ACC112 (cell line): ENCODE results near the gene FCGR2B.
A peak's percentile ranks its signal among the peaks of the same experiment; 100 is the strongest.

Experiments
- H2AFZ ChIP-seq: fragments of 200-600 bp; sonication (generic); one replicate; pipeline ENCODE4 v1.6.0; 2017; ENCODE audit warnings: antibody characterized with exemption, low read length; ENCODE audit not compliant: unreplicated experiment
- H3K27ac ChIP-seq: fragments of 200-600 bp; sonication (generic); 2 replicates; pipeline ENCODE4 v1.5.1; 2014; ENCODE audit warnings: low read depth, mild to moderate bottlenecking, antibody characterized with exemption, low read length, moderate library complexity
- H3K27me3 ChIP-seq: fragments of 200-600 bp; sonication (generic); 2 replicates; pipeline ENCODE4 v1.6.1; 2014; ENCODE audit warnings: mild to moderate bottlenecking, antibody characterized with exemption, low read length, moderate library complexity, mixed read lengths; ENCODE audit not compliant: insufficient read depth
- H3K36me3 ChIP-seq: fragments of 200-600 bp; sonication (generic); 2 replicates; pipeline ENCODE4 v1.6.1; 2016; ENCODE audit warnings: mild to moderate bottlenecking, antibody characterized with exemption, low read length, moderate library complexity, mixed read lengths; ENCODE audit not compliant: insufficient read depth
- H3K4me1 ChIP-seq: fragments of 200-600 bp; sonication (generic); one replicate; pipeline ENCODE4 v1.6.1; 2016; ENCODE audit warnings: low read length, mixed read lengths; ENCODE audit not compliant: insufficient read depth, unreplicated experiment, control insufficient read depth
- H3K4me3 ChIP-seq: fragments of 200-600 bp; sonication (generic); 2 replicates; pipeline ENCODE4 v1.5.1; 2014; ENCODE audit warnings: mild to moderate bottlenecking, low read depth, low read length
- H3K79me2 ChIP-seq: fragments of 200-600 bp; sonication (generic); one replicate; pipeline ENCODE4 v1.6.0; 2016; ENCODE audit warnings: low read length; ENCODE audit not compliant: control insufficient read depth, unreplicated experiment, insufficient read depth

The FCGR2B gene

GRCh38 chr1:161706482-161707347, 43.8 kb downstream of the FCGR2B start, which contains the start of gene FCRLA:
TSS of gene FCRLA (plus strand) at chr1:161707229. CDS start at chr1:161707265, 36 bp downstream.
- peak within 1 kb of the TSS; percentile 37; the same call in 1 of the 2 replicates for H3K4me3 ChIP-seq
- peaks cover 18% of the 10 kb centered on the region for H3K4me1 ChIP-seq
- no peaks in the 10 kb centered on the region for H3K79me2 ChIP-seq
- no peaks in the 10 kb centered on the region for H3K27me3 ChIP-seq
- H2AFZ ChIP-seq, result peak within 1 kb of the TSS; percentile 73
- no peaks in the 10 kb centered on the region for H3K36me3 ChIP-seq
- H3K27ac ChIP-seq, result peak within 1 kb of the TSS; percentile 93

GRCh38 chr1:161707503-161707902, 44.6 kb downstream of the FCGR2B start:
- no peaks in the 10 kb centered on the region for H3K36me3 ChIP-seq
- no peak overlapping the region for H3K4me3 ChIP-seq
- peak overlapping the region; percentile 93 for H3K27ac ChIP-seq
- no peak overlapping the region for H2AFZ ChIP-seq
- no peaks in the 10 kb centered on the region for H3K79me2 ChIP-seq
- peaks cover 18% of the 10 kb centered on the region for H3K4me1 ChIP-seq
- H3K27me3 ChIP-seq, result no peaks in the 10 kb centered on the region

- H3K4me1 ChIP-seq, result peaks cover 18% of the 10 kb centered on the region
- H2AFZ ChIP-seq, result no peak overlapping the region
- no peaks in the 10 kb centered on the region for H3K27me3 ChIP-seq
- H3K4me3 ChIP-seq, result no peak overlapping the region
- no peaks in the 10 kb centered on the region for H3K79me2 ChIP-seq
- no peaks in the 10 kb centered on the region for H3K36me3 ChIP-seq
- H3K27ac ChIP-seq, result no peak overlapping the region
Observed at GRCh38 chr1:161709373-161709772, 46.4 kb downstream of the FCGR2B start.

GRCh38 chr1:161710560-161710959, 47.6 kb downstream of the FCGR2B start:
- no peaks in the 10 kb centered on the region for H3K36me3 ChIP-seq
- H3K4me3 ChIP-seq, result no peak overlapping the region
- no peak overlapping the region for H2AFZ ChIP-seq
- no peaks in the 10 kb centered on the region for H3K79me2 ChIP-seq
- no peak overlapping the region for H3K27ac ChIP-seq
- peaks cover 16% of the 10 kb centered on the region for H3K4me1 ChIP-seq
- H3K27me3 ChIP-seq, result peaks cover 2% of the 10 kb centered on the region; the same call in 1 of the 2 replicates

GRCh38 chr1:161718559-161719324, 55.8 kb downstream of the FCGR2B start:
- H3K79me2 ChIP-seq, result no peaks in the 10 kb centered on the region
- peaks cover 4% of the 10 kb centered on the region; the same call in 1 of the 2 replicates for H3K27me3 ChIP-seq
- H2AFZ ChIP-seq, result no peak overlapping the region
- no peak overlapping the region for H3K4me3 ChIP-seq
- H3K27ac ChIP-seq, result no peak overlapping the region
- H3K4me1 ChIP-seq, result peaks cover 16% of the 10 kb centered on the region
- no peaks in the 10 kb centered on the region for H3K36me3 ChIP-seq

GRCh38 chr1:161719325-161719611, 56.3 kb downstream of the FCGR2B start:
- H3K36me3 ChIP-seq, result no peaks in the 10 kb centered on the region
- peaks cover 16% of the 10 kb centered on the region for H3K4me1 ChIP-seq
- H3K27me3 ChIP-seq, result peaks cover 4% of the 10 kb centered on the region; the same call in 1 of the 2 replicates
- H3K4me3 ChIP-seq, result no peak overlapping the region
- H3K27ac ChIP-seq, result no peak overlapping the region
- H2AFZ ChIP-seq, result no peak overlapping the region
- H3K79me2 ChIP-seq, result no peaks in the 10 kb centered on the region

- Histone ChIP-seq H2AFZ (no peak overlapping the region), H3K79me2 (no peaks in the 10 kb centered on the region), H3K27me3 (peaks cover 4% of the 10 kb centered on the region; the same call in 1 of the 2 replicates), H3K36me3 (no peaks in the 10 kb centered on the region), H3K4me1 (peaks cover 16% of the 10 kb centered on the region), H3K4me3 (no peak overlapping the region), H3K27ac (no peak overlapping the region)
Observed at GRCh38 chr1:161720422-161720821, 57.5 kb downstream of the FCGR2B start.

GRCh38 chr1:161720956-161721737, 58.2 kb downstream of the FCGR2B start, which contains the start of gene FCRLB:
TSS of gene FCRLB (plus strand) at chr1:161721544. CDS start at chr1:161722673, 1,129 bp downstream.
- Histone ChIP-seq H3K27ac (peak within 1 kb of the TSS; percentile 70), H3K79me2 (no peaks in the 10 kb centered on the region), H2AFZ (no peak within 1 kb of the TSS), H3K4me1 (peaks cover 16% of the 10 kb centered on the region), H3K27me3 (no peaks in the 10 kb centered on the region), H3K36me3 (no peaks in the 10 kb centered on the region), H3K4me3 (no peak within 1 kb of the TSS; the same call in 1 of the 2 replicates)

GRCh38 chr1:161721738-161722343, 58.9 kb downstream of the FCGR2B start:
- no peak overlapping the region for H2AFZ ChIP-seq
- H3K4me3 ChIP-seq, result no peak overlapping the region; the same call in 1 of the 2 replicates
- no peaks in the 10 kb centered on the region for H3K79me2 ChIP-seq
- H3K4me1 ChIP-seq, result peaks cover 16% of the 10 kb centered on the region
- H3K27me3 ChIP-seq, result no peaks in the 10 kb centered on the region
- H3K36me3 ChIP-seq, result no peaks in the 10 kb centered on the region
- H3K27ac ChIP-seq, result peak overlapping the region; percentile 70

- Histone ChIP-seq H3K36me3 (no peaks in the 10 kb centered on the region), H3K4me3 (no peak overlapping the region), H2AFZ (no peak overlapping the region), H3K27ac (0 out of 2 replicates have a peak overlapping the region, but pooled peaks have one; percentile 2), H3K4me1 (peaks cover 16% of the 10 kb centered on the region), H3K79me2 (no peaks in the 10 kb centered on the region), H3K27me3 (no peaks in the 10 kb centered on the region)
Observed at GRCh38 chr1:161722406-161722805, 59.5 kb downstream of the FCGR2B start.
